A549 (cell line): ENCODE results near the gene GUCA2B.

Experiments used
- NFE2L2 ChIP-seq: fragments of 150-350 bp; conservative IDR thresholded peaks from 2 replicates; pipeline ENCODE4 v1.6.1; 2014; ENCODE audit warnings: low read length
- POLR2A ChIP-seq: IDR thresholded peaks from 2 replicates; pipeline ENCODE4 v1.6.1; 2012; ENCODE audit warnings: mild to moderate bottlenecking, low read length
- TF ChIP-seq, protein P1 (sequence below): fragments of >200 bp; sonication (Bioruptor Twin); formaldehyde crosslinking; IDR thresholded peaks from 3 replicates; pipeline ENCODE4 v1.5.1; 2016
- TF ChIP-seq, protein P2 (sequence below): IDR thresholded peaks from 2 replicates; pipeline ENCODE4 v1.6.1; 2012; ENCODE audit warnings: low read depth, borderline replicate concordance
- TF ChIP-seq, protein P3 (sequence below): IDR thresholded peaks from 2 replicates; pipeline ENCODE4 v1.6.1; 2012
- TF ChIP-seq, protein P4 (sequence below): fragments of 200-600 bp; sonication (generic); IDR thresholded peaks from 2 replicates; pipeline ENCODE4 v1.6.1; 2016; ENCODE audit warnings: antibody characterized with exemption, mild to moderate bottlenecking, moderate library complexity

DNA sequence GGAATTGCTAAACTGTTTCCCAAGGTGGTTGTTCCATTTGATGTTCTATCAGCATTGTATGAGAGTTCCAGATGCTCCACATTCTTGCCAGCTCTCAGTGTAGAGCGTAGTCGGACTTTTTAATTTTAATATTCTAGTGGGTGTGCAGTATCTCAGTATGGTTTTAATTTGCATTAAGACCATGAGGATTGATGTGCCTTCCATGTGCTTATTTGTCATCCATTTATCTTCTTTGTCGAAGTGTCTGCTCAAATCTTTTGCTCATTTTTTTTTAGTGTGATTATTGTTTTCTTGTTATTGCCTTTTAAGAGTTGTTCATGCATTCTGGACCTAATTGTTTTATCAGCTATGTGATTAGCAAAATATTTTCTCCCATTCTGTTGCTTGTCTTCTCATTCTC, 13.8 kb upstream of the GUCA2B start:
- TF ChIP-seq, protein P1, sequence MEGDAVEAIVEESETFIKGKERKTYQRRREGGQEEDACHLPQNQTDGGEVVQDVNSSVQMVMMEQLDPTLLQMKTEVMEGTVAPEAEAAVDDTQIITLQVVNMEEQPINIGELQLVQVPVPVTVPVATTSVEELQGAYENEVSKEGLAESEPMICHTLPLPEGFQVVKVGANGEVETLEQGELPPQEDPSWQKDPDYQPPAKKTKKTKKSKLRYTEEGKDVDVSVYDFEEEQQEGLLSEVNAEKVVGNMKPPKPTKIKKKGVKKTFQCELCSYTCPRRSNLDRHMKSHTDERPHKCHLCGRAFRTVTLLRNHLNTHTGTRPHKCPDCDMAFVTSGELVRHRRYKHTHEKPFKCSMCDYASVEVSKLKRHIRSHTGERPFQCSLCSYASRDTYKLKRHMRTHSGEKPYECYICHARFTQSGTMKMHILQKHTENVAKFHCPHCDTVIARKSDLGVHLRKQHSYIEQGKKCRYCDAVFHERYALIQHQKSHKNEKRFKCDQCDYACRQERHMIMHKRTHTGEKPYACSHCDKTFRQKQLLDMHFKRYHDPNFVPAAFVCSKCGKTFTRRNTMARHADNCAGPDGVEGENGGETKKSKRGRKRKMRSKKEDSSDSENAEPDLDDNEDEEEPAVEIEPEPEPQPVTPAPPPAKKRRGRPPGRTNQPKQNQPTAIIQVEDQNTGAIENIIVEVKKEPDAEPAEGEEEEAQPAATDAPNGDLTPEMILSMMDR: no peak
- no peak for TF ChIP-seq NFE2L2
- TF ChIP-seq, protein P2, sequence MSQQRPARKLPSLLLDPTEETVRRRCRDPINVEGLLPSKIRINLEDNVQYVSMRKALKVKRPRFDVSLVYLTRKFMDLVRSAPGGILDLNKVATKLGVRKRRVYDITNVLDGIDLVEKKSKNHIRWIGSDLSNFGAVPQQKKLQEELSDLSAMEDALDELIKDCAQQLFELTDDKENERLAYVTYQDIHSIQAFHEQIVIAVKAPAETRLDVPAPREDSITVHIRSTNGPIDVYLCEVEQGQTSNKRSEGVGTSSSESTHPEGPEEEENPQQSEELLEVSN: no peak
- TF ChIP-seq, protein P3, sequence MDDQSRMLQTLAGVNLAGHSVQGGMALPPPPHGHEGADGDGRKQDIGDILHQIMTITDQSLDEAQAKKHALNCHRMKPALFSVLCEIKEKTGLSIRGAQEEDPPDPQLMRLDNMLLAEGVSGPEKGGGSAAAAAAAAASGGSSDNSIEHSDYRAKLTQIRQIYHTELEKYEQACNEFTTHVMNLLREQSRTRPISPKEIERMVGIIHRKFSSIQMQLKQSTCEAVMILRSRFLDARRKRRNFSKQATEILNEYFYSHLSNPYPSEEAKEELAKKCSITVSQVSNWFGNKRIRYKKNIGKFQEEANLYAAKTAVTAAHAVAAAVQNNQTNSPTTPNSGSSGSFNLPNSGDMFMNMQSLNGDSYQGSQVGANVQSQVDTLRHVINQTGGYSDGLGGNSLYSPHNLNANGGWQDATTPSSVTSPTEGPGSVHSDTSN: no peak
- no peak for TF ChIP-seq POLR2A
- TF ChIP-seq, protein P4, sequence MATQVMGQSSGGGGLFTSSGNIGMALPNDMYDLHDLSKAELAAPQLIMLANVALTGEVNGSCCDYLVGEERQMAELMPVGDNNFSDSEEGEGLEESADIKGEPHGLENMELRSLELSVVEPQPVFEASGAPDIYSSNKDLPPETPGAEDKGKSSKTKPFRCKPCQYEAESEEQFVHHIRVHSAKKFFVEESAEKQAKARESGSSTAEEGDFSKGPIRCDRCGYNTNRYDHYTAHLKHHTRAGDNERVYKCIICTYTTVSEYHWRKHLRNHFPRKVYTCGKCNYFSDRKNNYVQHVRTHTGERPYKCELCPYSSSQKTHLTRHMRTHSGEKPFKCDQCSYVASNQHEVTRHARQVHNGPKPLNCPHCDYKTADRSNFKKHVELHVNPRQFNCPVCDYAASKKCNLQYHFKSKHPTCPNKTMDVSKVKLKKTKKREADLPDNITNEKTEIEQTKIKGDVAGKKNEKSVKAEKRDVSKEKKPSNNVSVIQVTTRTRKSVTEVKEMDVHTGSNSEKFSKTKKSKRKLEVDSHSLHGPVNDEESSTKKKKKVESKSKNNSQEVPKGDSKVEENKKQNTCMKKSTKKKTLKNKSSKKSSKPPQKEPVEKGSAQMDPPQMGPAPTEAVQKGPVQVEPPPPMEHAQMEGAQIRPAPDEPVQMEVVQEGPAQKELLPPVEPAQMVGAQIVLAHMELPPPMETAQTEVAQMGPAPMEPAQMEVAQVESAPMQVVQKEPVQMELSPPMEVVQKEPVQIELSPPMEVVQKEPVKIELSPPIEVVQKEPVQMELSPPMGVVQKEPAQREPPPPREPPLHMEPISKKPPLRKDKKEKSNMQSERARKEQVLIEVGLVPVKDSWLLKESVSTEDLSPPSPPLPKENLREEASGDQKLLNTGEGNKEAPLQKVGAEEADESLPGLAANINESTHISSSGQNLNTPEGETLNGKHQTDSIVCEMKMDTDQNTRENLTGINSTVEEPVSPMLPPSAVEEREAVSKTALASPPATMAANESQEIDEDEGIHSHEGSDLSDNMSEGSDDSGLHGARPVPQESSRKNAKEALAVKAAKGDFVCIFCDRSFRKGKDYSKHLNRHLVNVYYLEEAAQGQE: no peak
